ENCODE data around the gene EHMT1.
"Not testable (repeated sequence)": the region's sequence is repeated elsewhere in the genome, so short reads cannot be mapped to it uniquely, and the experiment has no call there.

Gene EHMT1

DNA sequence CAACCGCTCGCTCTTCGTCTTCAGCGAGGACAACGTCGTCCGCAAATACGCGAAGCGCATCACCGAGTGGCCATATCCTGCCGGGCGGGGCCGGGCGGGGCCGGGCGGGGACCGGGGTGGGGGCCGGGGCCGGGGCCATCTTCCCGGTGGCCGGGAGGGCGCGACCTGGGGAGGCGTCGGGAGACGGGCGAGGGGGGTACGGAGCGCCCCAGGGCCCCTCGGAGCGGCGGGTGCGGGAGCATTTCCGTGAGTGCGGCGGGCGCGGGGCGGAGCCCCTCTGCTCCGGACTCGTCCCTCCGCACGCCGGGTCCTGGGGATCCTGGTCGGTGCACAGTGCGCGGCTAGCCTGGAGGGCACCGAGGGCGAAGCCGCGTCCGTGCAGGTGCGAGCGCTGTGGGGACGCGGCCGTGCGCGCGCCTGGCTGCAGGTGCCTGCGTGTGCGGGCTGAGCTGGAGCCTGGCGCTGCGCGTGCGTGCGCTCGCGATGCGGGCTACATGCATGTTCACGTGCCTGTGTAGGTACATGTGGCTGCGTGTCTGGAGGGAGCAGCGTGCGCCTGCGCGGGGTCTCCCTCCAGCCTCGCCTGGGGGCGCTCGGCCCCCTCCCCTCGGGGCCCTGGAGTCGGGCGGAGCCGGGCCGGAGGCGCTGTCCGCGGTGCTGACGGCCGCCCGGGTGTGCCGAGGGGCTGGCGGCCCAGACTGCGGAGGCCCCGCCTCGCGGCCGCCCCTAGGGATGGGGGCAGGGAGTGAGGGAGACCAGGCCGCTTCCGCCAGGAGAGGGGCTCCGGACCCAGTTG is 259.5 kb downstream of the EHMT1 start:
- DNase-seq, result no peak

DNA sequence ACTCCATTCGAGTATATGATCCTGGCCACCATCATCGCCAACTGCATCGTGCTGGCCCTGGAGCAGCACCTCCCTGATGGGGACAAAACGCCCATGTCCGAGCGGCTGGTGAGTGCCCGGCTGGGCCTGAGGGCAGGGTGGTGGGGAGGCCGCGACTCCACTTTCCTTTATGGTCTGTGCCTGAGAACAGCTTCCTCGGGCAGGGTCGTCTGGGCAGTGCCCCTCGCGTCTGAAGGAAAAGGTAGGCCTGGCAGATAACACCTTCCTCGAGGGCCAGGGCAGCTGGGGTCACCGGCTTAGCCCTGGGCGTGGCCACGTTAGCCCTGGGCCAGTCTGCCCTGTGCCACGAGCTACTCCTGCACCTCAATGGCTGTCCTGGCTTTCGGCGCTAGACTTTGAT is 260.2 kb downstream of the EHMT1 start:
- no peak for DNase-seq

DNA sequence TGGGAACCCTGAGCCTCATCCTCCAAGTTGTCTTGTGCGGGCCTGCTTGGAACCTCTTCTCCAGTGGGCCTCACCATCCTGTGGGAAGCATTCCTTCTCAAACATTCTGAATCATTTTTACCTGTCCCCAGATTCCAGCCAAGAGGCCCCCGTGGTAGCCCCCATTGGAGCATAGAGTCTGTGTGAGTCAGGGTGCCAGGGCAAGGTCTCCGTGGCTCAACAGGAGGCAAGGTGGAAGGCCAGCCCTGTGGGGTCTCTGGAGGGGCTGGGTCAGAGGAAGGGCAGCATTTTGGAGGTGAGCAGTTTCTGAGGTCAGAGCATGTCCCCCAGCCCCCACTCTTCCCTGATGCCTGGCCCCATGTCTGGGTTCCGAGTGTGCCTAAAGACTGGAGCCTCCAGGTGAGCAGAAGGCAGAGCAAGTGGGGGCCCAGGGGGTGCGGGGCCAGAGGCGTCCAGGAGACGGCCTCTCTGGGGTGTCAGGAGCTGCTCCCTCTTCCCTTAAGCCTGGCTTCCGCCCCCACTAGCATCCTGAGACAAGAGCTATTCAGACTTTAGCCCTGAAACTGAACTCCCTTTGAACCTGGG is 260.9 kb downstream of the EHMT1 start:
- no peak for DNase-seq

DNA sequence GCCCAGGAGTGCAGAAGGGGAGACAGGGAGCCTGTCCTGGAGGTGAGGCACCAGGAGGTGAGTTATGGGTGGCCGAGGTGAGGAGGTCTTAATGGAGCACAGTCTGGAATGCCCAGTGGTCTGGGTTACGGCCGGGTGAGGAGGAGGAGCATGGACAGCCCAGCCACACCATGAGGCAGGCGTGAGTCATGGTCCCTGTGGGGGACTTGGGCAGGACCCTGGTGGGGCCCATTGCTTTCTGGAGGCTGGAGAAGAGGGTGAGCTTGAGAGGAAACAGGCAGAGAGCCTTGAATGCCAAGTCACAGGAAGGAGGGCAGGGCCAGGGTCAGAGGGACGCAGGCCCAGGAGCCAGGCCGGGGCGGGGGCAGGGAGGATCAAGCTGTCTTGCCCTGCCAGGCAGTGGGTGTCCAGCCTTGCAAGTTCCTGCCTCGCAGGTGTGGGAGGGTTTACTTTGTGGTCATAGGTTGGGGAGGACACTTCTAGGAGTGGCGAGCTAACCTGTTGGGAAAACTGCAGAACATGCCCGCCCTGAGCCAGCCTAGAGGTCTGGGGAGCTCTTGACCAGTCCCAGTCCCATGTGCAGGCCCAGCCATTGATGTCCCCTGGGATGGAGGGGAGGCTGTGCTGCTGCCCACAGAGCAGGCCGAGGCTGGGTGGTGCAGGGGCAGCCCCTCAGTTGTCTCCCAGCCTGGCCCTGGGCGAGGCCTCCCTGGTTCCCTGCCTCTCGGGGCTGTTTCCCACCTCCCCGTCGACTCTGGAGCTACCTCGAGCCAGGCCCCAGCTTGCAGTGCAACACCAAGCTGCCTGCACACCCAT is 261.6 kb downstream of the EHMT1 start:
- DNase-seq, result no peak

DNA sequence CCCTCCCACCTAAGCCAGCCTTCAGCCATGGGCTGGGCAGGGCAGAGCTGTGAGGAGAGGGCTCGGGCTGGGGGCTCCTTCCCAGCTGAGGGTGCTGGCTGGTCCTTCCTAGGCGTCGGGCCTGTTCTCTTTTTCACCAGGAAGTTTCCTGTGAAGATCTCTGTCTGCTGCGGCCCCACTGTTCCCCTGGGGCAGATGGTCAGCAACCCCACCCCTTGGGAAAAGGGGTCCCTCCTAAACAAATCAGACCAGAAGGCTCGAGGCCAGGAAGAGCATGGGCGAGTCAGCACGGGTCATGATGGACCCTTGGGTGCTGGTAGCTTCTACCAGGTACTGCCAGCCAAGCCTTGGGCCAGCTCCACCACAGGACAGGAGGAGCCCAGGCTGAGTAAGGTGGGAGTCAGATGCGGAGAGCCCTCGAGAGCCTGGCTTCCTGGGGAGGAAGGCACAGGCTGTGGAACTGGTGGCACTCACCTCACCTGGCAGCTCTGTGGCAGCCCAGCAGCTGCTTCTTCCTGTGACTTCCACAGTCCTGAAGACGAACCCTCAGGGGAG is 262.2 kb downstream of the EHMT1 start:
- no peak for DNase-seq

DNA sequence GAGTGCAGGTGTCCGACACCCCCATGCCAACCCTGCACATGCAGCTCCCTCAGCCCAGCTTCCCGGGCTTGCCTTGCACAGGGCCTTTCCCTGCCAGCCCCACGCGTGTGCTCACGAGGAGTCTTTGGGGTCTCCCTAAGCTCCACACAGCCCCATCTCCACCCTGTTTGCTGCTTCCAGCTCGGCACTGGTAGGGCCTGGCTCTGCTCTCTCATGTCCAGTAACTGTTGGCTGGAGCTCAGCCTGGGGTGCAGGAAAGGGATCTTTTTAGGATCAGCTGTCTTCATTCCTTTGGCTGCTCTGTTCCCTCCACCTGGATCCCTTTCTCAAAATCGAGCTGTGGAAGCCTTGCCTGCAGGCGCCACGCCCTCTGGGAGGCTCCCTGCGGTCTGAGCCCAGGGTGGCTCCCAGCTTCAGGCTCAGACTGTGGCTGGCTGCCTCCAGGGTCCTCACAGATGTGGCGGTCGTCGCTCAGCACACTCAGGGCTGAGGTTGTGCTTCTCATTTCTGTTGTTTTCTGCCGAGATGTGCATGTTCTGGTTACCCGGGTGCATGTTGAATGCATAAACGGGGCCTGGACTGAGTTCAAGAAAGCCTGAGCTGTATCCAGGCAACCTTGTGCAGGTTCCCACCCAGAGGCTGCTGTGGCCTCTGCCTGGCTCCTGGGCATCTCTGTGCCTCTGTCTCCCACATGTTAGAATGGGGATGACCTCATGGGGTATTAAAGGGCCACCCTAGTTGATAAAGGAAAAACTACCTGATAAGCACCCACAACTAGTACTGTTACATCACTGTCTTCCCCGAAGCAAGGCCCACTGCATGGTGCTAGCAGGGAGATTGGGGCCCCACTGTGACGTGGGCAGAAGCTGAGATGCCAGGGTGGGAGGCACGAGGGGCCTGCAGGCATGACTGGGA is 263.0 kb downstream of the EHMT1 start:
- DNase-seq, result no peak

DNA sequence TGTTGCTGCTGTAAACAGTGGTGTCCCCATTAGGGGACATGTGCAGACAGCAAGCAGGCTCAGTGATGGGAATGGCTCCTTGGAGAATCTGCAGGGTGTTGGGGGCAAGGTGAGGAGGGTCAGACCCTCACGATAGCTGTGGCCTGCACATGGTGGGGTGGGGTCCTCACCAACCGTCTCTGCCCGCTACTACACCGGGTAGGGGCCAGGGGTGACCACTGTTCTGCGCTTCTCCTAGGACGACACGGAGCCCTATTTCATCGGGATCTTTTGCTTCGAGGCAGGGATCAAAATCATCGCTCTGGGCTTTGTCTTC is 263.7 kb downstream of the EHMT1 start:
- DNase-seq, result no peak

DNA sequence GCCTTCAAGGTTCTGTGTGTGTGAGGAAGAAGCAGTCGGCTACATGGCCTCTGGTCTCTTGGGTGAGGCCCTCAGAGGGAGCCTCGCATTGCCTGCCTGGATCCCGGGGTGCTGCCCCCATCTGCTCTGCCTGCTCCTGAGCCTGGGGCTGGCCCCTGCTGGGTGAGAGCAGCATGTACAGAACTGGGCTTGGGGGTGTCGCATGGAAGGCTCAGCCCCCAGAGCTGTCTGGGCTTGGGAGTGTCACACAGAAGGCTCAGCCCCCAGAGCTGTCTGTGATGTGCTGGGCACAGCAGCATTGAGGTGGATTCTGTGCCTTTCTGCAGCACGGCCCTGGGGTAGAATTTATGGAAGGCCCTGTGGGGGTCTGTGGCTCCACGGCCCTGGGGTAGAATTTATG is 265.2 kb downstream of the EHMT1 start:
- DNase-seq, result not testable (repeated sequence)

DNA sequence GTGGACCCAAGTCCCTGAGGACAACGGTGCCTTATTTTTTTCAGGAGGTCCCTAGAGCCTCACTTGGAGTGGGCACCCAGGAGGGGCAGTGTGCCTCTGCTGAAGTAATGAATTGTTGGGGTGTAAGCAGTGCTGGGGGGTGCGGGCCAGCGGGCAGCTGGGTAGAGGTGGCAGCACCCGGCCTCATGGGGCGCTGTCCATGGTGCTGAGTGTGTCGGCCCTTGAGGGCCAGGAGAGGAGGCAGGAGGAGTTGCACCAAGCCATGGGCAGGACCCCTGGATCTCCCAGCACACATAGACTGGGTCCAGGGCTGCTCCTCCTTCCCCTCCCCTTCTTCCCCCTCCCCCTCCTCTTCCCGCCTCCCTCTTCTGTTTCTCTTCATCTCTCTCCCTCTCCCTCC is 265.7 kb downstream of the EHMT1 start:
- DNase-seq, result not testable (repeated sequence)

DNA sequence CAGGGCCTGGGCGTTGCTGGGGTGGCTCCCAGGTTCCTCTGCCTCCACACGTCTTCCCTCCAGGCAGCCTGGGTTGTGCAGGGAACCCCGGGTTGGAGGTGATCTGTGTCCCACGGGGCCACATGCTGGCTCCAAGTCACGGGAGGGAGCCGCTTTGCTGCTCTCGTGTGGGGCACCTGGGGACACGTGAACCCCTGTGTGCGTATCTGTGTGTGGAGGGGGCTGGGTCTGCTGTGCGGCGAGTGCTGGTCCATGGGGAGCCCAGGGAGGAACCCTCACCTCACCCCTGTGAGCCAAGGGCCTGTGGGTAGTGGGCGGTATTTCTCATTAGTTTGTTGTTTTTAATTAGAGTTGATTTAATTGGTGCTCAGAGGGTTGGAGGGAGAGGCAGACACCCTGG is 266.3 kb downstream of the EHMT1 start:
- DNase-seq, result not testable (repeated sequence)
